GM18517 (cell line): ENCODE data around the gene GRID1.

Experiments
- ATAC-seq: cut with Tn5 transposase; IDR thresholded peaks from one replicate; pipeline ENCODE4 v1.9.1; 2021; ENCODE audit warnings: mild to moderate bottlenecking, moderate library complexity; ENCODE audit not compliant: unreplicated experiment

The GRID1 gene

GRCh38 chr10:85791818-85792532, 574.6 kb downstream of the GRID1 start:
- ATAC-seq: no peak

DNA sequence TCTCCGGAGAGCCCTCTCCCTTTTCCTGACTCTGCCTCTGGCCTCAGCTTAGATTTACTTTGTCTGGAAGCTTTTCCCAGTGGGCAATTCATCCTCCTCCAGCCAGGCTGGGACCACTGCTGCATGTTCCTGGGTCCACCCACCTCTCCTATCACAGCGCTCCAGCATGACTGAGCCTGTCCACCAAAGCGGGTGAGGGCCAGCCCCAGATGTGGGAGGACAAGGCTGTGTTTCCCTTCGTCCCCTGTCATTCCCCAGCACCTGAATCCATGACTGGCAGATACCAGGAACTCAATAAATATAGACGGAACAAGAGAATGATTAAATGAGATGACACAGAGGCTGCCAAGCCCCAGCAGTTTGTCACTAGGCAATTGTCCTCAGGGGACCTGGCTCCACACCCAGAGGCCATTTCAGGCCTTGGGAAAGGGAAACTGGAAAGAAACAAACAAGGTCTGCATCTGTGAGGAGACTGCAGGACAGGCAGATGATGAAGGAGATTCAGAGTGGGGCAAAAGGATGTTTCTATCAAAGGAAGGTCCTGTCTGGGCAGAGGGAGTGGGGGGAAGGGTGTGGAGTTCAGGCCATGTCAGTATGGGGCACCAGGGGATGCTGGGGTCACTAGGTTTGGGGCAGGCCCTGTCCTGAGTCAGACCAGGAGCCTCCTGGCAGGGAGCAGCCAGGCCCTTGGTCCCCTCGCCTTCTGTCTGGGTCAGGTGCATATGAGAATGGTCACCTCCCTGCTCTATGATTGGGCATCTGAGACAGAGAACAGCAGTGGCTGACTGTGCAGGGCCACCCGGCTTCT, 576.4 kb downstream of the GRID1 start:
- ATAC-seq: no peak

- no peak for ATAC-seq
Measured at GRCh38 chr10:85789125-85789524, 577.5 kb downstream of the GRID1 start.

DNA sequence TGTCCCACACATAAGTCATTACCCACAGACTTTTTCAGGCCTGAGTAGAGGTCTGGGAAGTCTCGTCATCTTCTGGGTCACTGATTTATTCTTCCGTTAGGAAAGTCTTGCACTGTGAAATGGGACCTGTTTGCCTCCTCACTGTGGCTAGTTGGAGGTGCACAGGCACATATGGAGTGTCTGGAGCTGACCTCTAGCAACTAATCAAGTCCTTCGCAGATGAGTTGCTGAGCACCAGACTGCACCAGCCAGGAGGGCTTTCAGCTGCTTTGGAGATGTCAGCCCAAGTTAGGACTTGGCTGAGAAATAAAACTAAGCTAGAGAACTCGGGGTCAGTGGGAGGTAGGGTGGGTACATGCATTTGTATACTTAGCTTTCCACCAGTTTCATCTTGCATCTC, 578.0 kb downstream of the GRID1 start:
- no peak for ATAC-seq

DNA sequence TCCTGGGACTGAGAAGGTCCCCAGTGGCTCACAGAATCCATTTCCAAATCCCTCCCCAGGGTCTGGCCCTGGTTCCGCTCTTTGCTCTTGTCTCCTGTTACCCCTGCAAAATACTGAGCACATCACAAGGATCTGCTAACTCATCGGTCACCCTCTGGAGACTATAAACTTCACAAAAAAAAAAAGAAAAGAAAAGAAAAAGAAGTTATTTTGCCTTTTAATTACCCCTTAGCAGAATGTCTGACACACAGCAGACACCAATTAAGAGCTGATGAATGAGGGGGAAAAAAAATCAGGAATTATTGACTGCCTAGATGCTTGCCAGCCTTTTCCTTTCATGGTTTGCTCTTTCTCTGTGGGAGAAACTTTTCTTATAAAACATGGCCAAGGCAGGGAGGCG, 578.7 kb downstream of the GRID1 start:
- no peak for ATAC-seq

DNA sequence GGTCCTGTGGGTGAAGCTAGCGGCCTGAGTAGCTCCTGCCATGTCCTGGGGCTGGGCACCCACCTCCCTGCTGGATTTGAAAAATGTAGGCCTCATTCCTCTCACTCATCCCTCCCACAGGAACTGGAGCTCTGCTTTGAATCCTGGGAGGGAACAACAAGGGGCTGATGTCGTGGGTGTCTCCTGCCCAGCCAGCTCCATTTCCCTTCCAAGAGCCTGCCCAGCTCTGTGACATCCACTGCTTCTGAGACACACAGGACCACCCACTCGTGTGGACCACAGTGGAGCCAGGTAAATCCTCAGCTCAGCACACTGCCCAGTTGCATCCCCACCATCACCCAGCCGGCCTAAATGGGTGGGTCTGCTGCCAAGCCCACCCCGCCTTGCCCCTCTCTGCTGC, 579.2 kb downstream of the GRID1 start:
- no peak for ATAC-seq

- ATAC-seq: no peak
Measured at GRCh38 chr10:85786401-85786899, 580.1 kb downstream of the GRID1 start.

DNA sequence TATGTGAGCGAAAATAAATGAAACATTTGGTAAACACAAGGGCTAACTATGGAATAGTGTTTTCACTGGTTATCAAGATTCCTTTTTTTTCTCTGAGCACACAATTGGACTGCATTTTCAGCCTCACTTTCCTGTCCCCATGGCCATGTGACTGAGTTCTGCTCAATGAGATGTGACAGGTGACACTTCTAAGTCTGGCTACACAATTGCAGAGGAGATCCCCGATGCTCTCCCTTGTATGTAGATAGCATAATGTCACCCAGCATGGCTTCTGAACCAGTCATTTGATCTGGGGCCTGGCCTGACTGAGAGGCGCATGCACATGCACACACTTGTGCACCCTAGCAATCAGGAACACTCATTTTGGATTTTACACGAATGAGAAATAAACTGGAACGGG, 581.8 kb downstream of the GRID1 start:
- no peak for ATAC-seq

DNA sequence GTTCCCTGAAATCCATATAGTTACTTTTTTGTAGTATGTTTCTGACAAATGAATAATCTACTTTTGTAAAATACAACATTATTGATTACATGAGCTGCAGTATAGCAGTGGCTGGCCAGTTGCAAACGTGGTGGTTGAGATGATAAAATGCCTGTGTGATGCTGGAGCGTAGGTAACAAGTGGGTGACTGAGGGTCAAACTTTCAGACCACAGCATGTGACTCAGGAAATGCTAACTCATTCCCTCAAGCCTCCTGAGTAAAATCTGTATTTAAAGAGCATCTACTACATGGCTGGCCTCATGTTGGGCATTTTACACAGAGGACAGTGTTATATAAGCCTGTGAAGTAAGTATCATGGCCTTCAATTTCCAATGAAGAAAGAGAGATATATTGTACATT, 585.2 kb downstream of the GRID1 start:
- ATAC-seq: no peak

GRCh38 chr10:85778074-85778473, 588.5 kb downstream of the GRID1 start:
- ATAC-seq: no peak

DNA sequence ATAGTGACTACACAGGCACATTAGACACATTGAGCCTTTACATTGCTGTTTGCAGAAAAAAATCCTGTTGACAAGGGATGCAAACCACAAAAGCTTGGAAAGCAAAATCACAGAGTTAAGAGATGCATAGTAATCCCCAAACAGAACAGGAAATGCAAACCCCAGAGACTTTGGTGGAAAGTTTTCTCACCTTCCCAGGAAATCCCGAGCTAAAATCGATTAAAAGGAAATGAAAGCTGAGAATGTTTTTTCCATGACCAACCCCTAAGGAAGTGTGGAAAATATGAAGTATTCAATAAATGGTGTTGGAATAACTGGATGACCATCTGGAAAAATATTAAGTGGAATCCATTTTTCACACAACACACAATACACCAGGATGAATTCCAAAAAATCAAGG, 598.7 kb downstream of the GRID1 start:
- ATAC-seq: no peak

GRCh38 chr10:85764108-85764507, 602.5 kb downstream of the GRID1 start:
- ATAC-seq: no peak

DNA sequence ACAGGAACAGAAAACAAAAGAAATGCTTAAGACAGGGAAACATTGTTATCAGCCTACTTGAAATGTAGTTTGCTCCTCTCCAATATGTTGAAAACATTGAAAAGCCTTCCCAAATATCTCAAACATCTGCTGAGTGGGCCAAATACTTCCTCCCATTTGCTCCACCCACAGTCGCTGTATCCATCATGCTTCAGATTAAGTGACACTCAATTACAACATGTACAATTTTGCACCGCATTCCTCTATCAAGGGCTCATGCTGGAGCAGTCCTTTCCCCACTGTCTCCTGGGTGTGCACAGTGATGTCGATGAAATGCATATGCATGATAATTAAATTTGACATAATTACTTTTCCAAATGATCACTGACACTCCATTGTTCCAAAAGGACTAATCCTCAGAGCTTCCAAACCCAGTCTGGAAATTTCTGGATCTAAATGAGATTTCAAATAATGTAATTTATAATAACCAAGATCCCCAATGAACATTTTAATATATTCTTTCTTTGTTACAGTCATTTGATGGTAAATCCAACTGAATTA, 604.6 kb downstream of the GRID1 start:
- ATAC-seq: no peak

GRCh38 chr10:85741626-85742300, 624.8 kb downstream of the GRID1 start:
- peak; percentile 97 for ATAC-seq

DNA sequence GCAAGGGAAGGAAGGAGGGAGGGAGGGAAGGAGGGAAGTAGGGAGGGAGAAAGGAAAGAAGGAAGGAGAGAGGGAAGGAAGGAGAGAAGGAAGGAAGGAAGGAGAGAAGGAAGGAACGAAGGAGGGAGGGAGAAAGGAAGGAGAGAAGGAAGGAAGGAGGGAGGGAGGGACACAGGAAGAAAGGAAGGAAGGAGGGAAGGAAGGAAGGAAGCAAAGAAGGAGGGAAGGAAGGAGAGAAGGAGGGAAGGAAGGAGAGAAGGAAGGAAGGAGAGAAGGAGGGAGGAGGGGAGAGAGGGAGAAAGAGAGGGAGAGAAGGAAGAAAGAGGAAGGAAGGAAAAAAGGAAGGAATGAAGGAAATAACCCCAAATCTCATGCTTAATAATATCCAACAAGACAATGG, 630.6 kb downstream of the GRID1 start:
- ATAC-seq: no peak

GRCh38 chr10:85734791-85735190, 631.8 kb downstream of the GRID1 start:
- no peak for ATAC-seq

DNA sequence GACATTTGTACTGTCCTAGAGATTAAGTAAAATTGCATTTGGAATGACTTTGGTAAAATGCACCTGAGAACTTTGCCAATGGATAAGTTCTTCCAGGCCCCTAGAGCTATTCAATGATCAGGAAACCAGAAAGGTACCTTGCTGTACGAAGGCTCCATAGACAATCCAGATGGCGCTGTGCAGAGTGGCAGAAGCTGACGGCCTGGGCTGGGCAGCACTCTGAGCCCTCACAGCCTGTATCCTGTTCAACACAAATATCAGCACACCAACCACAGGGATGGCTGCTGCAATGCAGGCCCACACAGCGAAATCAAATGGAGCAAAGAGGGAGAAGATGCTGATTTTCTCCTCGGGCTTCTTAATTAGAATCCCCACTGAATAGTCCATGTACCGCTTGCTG, 642.4 kb downstream of the GRID1 start:
- ATAC-seq: no peak

DNA sequence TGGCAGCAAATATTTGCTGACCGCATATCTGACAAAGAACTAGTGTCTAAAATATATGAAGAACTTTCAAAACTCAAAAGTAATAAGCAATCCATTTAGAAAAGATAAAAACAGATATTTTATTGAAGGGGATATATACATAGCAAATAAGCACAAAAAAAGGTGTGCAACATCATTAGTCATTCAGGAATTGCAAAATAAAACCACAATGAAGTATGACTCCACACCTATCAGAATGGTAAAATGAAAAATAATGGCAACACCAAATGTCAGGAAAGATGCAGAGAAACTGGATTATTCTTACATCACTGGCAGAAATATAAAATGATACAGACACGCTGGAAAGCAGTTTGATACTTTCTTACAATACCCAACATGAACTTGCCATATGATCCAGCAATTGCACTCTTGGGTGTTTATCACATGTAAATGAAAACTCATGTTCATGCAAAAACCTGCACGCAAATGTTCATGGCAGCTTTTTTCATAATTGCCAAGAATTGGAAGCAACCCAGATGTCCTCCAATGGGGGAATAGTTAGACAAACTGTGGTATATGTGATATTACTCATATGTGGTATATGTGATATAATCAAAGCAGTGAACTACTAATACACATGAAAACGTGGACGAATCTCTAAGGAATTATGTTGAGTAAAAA, 645.5 kb downstream of the GRID1 start:
- no peak for ATAC-seq

DNA sequence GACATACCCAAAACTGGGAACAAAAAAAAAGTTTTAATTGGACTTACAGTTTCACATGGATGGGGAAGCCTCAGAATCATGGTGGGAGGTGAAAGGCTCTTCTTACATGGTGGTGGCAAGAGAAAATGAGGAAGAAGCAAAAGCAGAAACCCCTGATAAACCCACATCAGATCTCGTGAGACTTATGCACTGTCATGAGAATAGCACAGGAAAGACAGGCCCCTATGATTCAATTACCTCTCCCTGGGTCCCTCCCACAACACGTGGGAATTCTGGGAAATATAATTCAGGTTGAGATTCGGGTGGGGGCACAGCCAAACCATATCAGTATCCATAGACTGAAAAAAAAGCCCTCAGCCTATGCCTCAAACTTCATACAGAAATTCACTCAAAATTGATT, 647.2 kb downstream of the GRID1 start:
- no peak for ATAC-seq

GRCh38 chr10:85713885-85714284, 652.7 kb downstream of the GRID1 start:
- ATAC-seq: no peak

DNA sequence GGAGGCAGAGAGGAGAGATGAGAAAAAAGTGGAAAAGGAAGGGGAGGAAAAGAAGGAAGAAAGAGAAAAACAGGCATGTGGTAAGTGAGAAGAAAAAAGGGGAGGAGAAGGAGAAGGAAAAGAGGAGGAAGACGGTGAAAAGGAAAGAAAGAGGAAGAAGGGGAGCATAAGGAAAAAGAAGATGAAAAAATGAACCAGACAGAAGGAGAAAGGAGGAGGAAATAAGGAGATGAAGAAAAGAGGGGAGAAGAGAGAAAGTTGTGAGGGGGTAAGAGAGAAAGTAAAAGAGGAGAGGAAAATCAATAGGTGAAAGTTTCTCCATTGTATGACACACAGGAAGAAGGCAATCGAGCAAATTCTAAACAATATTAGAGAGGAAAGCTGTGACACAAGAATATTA, 663.8 kb downstream of the GRID1 start:
- no peak for ATAC-seq
